Amygdala (tissue), 56 donors: ENCODE data around the gene UBL3.

ENCODE experiments used
- DNase-seq, 56 donors: peaks; one replicate each; lab custom pipeline; 2025; lab: John Stamatoyannopoulos, UW

Gene UBL3

GRCh38 chr13:29721766-29722165 is 128.7 kb downstream of the UBL3 start:
- DNase-seq, result peak in 1 of 56 donors; percentile 2

- DNase-seq, result no peak
Measured at GRCh38 chr13:29718694-29719093, 131.7 kb downstream of the UBL3 start.

- no peak for DNase-seq
Measured at GRCh38 chr13:29716493-29716892, 133.9 kb downstream of the UBL3 start.
